ENCODE results near the gene ANKRD39.
A peak's percentile ranks its signal among the peaks of the same experiment; 100 is the strongest.

The ANKRD39 gene

DNA sequence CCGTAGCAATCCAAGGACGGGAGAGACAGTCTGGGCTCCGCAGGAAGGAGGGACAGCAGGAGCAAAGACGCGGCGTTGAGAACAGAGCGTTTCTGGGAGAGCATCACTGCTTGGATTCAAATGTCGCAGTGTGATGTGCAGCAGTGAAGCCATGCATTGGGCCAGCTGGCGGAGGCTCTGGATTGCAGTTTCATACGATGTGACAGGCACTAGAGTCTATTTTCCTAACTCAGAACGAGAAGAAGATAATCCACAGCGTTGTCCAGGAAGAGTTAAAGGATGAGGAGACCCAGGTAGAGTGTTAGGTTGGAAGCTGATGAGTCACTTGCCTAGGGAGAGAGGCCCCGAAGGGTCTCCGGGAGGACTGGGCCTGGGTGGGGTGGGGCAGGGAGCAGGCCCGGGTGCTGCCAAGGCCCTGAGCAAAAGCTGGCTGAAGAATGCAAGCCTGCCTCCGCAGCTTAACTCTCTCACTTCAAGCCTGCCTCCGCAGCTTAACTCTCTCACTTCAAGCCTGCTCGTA lies 29.7 kb upstream of the ANKRD39 start:
- DNase-seq: peak; percentile 17

DNA sequence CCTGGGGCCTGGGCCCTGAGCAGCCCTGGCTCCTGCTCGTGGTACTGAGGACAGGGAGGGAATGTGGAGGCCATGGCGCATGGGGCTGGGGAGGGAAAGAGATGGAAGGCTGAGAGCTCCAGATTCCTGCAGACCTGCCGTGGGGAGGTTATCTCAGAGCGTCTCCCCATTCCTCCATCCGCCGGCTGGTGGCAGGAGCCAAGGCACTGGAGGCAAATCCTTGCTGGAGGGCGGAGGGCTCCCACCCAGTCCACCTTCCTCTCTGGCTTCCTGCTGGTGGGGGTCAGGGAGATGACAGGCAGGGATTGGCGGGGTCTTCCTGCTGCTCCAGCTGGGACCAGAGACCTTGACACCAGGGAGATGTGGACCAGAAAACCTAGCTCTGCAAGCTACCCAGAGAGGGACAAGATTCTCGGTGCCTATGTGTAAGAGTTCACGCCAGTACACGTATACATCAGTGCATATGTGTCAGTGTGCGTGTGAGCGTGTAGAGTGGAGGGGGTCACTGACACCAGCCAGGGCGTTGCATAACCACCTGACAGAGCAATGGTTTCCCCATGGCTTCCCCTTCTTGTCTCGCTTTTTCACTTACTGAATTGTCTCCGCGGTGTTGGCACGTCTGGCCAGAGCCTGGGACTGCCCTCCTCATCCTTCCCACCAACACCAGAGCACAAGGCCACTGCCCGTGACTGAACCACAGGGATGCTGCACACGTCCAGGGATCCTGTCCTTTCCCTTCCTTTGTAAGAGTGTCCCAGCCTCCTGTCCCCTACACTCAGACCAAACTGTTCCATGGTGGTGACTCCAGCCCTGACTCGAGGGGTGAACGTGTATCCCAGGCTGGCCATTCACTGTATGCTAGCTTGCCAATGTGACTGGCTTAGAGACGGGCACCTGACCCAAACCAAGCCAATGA lies 27.9 kb upstream of the ANKRD39 start:
- DNase-seq: no peak

DNA sequence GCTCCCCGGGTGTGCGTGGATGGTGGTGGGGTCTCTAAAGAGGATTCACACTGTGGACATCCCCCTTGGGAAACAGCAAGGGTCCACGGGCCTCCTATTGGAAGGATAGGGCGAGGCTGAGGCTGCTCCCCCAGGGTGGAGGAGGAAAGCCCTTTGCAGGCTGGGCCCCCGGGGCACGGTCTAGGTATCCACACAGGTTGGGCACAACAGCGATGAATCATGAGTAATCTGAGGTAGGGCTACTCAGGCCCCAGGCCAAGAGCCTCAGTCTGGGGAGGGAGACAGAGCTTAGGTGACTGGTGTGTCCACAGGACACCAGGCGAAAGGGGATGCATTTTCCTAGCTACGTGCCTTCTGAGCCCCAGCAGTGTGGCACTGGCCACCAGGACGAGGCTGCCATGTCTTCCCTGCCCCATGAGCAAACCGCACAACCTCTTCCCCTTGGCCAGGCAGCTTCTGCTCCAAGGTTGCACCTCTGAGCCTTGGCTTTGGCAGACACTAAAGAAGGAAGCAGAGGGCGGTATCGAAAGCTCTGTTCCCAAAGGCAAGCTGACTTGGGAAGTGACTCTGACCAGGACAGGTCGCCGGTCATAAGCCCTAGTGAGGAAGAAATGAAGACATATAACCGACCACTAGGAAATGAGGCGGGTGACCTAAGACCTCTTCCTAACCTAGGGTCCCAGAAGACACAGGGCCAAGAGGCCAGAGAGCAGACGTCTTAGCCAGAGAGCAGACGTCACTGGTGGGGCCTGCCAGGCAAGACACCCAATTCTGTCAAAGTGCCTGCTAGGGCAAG lies 26.7 kb upstream of the ANKRD39 start:
- no peak for DNase-seq

DNA sequence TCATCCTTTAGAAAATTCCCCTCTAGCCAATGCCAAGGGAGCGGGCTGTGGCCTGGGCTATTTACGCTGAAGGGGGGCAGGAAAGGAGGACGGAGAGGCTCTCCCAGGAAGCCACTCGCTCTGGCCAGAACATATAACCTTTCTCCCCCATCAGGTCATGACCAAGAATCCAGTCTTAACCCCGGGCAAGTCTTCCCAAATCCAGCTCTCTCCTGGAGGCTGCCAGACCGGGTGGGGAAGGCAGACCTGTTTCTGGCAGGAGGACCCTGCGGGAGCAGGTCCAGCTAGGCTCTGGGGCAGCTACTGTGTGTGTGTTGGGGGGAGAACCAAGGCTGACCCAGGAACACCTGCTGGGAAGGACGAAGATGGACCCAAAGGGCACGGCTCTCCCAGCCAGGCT lies 25.5 kb upstream of the ANKRD39 start:
- no peak for DNase-seq

DNA sequence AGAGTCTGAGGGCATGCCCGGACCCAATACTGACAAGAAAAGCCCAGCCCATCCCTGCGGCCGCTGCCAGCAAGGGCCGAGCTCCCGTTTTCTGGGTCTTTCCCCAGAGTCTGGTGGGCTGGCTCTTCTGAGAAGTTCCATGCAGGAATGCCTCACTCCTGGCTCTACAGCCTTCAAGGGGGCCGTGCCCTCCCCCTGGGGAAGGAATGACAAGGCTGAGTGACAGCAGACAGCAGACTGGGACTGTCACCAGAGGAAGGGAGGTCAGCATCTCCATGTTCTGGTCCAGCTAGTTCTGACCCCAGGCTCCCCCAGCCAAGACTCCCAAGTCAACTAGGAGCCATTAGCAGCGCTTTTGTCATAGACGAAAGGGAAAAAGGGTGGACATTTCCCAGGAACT lies 25.1 kb upstream of the ANKRD39 start:
- DNase-seq: no peak

DNA sequence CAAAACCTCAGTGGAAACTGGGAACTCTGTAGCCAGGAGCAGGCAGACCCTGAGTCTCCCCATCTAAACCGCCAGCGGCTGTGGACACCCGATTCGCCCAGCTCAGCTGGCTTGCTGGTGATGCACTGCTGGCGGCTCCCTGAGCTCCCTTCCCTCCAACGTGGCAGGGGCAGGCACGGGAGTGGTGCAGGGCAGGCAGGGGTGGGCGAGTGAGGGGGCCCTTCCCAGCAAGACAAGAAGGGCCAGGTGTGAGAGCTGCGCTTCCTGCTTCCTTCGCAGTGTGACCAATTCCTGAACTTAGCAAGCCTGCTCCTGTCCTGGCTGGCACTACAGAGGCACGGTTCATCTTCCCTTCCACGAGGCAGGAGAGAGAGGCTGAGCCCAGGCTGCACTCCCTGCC lies 24.4 kb upstream of the ANKRD39 start:
- DNase-seq: peak; percentile 21

DNA sequence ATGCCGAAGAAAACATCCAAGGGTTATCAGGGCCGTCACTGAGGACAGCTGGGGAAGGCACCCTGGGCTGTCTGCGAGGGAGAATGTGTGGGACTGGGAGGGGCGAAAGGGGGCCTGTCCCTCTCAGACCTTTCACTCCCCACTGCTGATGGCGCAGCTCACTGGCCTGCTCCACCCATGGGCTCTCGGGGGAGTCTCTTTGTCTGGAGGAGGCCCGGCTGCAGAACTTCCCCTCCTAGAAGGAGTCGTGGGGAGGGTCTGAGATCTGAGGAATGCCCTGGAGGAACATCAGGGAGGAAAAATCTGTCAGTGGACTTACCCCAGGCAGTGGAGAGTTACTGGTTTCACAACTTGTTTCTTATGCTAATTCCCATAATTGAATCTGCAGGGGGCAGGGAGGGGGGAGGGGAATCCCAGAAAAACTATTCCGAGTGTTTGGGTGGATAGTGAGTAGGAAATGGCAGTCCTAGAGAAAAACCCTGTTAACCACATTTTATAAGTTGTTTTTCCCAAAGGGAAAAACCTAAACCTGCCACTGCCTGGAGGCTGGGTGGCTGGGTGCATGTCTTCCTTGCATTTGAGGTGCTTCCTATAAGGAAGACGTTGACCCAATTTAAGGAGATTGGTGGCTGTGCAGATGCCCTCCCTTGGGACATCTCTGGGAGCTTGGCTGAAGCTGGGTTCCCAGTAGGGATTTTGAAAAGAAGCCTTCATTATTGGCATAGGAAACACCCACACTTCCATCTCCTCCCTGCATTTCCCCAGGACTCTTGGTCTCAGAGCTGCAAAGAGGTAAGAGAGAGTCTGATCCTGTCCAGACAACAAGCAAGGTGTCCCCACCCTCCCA lies 23.8 kb upstream of the ANKRD39 start:
- no peak for DNase-seq

DNA sequence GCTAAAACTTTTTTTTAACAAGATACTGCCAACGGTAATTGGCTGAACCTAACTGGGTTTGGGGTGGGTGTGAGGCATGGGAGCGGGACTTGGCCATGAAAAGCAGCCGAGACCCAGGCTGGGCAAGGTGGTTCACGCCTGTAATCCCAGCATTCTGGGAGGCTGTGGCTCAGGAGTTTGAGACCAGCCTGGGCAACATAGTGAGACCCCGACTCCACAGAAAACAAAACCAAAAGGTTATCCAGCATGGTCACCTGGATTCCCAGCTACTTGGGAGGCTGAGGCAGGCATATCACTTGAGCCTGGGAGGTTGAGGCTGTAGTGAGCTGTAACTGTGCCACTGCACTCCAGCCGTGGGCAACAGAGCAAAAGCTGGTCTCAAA lies 23.1 kb upstream of the ANKRD39 start:
- no peak for DNase-seq

DNA sequence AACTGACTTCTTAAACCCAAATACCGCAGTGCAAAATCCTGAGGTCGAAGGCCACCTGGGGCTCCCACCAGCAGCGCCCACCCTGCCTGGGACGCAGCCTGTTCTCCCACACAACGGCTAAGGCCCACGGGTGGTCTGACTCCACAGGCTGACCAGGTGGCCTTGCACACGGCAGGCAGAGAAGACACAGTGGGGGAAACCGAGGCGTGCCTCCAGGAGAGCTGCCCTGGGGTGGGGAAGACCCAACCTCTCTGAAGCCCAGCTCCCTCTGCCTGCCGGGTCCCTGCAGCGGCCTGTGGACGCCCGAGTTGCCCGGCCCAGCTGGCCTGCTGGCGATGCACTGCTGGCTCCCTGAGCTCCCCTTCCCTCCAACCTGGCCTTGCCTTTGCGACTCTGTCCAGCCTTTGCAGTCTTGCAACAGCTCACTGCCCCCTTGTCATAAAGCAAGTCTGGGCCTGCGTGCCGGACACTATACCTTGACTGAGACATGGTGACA lies 21.8 kb upstream of the ANKRD39 start:
- DNase-seq: no peak

DNA sequence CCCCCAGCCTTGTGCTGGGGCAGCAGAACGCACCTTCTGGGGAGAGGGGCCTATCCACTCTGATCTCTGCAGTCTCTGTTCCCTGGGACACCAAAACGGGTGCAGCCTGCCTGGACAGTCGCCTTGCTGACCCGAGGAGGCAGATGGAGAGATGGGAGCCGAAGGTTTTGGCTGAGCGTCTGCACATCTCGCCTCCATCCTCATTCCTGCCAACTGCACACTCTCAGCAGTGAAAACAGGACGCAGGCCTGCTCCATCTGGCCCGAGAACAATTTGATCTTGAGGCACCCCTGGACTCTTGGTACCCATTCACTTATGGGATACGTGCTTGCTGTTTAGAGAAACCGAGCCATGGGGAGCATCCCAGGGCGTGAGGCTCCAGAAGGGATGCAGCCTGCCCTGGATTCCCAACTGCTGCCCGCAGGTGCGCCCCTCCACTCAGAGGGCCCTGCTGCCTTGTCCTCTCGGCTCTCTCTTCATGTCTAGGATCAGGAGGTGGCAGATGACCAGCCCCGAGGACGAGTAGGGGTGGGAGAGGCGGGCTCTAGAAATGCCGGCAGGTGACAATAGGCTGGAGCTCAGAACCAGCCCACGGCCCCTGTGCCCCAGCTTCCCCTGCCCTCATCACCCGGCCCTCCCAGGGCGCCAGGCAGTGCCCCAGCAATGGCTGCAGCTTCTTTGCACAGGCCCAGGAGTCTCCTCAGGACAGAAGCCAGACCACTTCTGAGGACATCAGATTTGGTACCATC lies 21.2 kb upstream of the ANKRD39 start:
- DNase-seq: no peak

DNA sequence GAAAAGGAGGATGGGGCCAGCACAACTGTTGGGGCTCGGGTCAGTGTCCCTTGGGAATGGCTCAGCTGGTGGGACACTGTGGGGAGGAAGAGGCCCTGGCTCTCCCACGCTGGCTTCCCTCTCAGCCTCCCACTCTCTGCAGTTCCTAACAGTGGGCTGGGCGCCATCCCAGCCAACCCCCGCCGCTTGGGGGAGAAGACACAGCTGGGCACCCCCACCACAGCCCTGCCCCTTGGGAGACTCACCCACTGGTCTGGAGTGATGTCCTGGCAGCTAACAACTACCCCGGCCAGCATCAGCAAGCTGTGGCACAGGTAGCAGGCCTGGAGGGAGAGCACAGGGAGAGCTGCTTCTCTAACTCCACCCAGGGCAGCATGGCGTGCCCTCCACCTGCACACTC lies 20.4 kb upstream of the ANKRD39 start:
- DNase-seq: no peak

DNA sequence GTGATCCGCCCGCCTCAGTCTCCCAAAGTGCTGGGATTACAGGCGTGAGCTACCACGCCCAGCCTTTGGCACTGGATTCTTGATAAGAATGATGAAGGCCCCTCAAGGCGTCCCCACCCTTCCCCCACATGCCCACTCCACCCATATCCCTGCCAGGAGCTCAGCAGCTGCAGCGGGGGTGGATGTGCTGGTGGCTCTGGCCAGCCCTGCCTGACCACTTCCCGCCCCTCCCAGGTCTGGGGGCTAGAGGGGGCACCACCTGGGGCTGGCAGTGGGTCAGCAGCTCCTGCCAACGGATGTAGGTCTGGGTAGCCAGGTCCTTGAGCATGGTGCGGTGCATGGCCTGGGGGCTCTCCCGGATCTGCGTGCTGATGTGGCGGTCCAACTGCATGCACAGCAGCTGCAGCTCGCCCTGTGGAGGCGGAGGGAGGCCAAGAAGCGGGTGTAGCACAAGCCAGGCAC lies 19.8 kb upstream of the ANKRD39 start:
- no peak for DNase-seq

DNA sequence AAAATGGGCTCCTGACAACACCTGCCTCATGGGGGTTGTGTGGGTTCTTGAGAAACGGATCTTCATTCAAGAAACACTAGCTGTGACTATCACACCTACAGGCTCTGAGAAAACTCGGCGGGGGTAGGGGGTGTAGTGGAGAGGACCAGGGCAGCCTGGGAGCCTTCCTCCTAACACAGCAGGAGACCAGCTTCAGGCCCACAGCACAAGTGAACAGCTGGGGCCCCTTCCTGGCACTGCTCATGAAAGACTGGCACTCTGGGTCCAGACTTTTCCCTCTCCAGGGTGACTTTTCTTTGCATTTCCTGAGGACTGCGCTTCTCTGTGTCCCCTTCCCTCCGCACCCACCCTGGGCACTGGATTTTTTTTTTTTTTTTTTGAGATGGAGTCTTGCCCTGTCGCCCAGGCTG lies 19.2 kb upstream of the ANKRD39 start:
- DNase-seq: no peak

DNA sequence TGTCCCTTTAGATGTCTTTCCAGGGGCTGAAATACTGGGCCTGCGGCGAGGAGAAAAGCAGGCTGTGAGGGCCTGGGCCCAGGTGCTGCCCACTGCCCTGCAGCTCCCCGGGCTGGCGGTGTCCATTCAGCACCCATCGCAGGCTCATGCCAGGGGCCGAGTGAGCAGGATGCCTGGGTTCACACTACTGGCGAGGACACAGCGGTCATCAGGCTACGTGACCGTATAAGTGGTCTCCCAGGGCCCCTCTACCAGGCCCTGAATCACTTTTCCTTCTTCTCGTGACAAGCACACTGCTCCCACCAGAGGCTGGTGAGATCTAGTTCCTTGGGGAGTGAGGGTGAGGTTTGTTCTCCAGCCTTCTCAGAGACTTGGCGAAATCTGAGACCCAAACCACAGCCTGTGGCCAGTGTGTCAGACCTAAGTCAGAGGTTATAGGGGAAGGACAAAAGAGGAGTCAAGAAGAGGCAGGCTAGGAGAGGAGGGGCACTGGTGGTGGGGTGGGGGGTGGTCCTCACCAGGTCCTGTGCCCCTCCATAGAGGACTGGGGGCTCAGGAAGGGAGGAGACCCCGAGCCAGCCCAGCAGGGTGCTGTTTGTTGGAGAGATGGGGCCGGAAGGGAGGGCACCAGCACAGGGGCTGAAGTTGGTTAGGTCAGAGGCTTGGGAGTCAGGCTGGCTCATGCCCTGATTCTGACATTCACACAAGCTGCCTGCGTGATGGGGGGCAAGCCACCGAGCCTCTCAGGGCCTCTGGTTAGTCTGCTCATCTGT lies 18.6 kb upstream of the ANKRD39 start:
- no peak for DNase-seq

DNA sequence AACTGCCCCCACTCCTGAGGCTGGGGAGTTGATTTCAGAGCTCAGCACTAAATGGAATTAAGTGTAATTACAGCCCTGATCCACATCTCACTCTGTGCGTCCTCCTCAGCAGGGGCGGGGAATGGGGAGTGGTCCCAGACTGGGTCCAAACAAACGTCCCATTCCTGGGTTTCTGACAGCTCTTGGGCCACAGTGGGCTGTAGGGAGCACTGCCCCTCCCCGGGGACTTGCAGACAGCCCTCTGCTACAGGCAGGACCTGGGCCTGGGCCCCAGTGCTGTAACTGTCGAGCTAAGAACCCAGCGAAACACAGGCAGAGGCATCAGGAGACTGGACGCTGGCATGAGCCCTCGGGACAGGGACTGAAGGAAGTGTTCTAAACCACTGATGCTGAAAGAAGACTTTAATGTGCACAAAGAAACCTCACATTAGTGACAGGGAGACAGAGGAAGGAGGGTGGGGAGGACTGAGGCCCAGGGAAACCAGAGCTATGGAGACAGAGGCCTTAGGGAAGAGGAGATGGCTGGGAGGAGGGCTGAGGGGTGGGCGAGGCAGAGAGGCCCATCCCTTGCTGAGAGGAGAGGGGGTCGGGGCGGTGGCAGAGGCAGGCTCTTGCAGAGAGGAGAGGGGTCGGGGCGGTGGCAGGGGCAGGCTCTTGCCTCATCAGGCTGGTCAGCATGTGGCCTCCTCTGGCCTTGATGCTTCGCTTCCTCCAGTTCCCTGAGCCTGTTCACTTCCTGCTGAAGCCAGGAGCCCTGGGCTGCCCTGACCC lies 17.9 kb upstream of the ANKRD39 start:
- DNase-seq: no peak

DNA sequence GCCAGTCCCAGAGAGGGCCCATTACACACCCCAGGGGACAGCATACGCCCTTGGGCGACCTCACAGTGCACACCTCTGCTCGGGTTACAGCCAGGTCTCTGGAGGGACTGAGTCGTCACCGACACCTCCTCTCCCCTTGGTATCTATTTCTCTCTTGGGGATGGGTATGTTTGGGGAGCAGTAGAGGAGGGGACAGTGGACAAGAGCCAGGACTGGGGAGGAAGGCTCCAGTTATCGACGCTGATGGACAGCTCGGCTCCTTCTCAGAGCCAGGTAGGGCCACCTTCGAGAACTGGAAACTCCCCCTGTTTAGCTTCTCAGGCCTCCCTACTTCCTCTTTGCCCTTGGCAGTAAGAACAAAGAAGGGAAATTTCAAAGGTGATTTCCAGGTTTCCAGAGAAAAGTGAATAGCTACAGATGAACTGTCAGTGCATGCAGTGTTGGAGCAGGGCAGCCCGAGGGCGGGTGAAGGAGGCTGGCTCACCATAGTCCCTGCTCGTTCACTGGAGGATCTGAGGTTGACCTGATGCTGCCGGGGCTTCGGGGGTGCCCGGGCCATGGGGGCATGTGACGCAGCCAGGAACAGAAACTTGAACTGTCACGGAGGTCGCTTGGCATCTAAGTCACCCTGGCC lies 16.5 kb upstream of the ANKRD39 start:
- DNase-seq: peak; percentile 11

DNA sequence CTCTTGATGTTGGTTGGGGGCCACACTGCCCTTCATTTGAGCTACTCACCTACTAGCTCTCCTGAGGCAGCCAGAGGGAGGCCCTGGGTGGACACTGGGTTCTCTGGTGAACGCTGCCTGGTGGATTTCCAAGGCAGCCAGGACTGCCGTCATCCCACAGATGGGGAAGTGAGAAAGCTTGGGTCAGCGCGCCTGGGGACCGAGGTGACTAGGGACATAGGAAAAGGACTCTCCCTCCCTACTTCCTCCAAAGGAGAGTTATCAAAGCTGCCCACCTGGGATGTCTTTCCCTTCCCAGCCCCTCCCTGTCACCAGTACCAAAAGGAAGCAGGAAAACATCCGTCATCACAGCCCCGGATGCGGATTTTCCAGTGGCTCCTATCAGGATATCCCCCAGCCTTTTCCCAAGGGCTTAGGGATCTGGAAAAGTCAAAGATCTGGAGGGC lies 15.9 kb upstream of the ANKRD39 start:
- DNase-seq: no peak

DNA sequence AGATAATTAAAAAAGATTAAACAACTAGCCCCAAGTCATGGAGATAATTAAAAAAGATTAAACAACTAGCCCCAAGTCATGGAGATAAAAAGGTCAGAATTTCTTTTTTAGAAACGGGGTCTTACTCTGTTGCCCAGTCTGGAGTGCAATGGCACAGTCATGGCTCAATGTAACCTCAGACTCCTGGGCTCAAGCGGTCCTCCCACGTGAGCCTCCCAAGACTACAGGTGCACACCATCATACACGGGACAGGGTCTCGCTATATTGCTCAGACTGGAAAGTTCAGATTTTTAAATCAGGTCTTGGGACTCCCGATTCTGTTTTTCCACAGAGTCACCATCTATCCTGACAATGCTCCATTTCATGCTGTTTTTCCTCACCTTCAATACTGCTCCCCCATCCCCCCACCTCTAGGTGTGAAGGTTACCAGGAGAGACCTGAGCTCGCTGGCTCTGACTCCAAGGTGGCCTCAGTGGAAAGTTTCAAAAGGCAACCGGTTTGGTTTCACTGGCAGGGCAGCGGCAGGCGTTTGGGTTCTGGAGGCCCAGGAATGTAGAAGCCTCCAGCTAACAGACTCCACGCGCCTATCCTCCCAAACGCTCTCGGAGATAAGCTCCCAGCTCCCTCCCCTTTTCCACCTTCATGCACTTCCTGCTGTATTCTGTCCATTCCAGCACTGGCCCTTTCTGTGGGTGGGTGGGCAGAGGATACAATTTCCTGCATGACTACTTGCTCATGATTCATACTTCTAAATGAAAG lies 15.0 kb upstream of the ANKRD39 start:
- no peak for DNase-seq
